AG04450 (cell line): Measurements from ENCODE around the gene ARHGAP15. TPM values are rescaled to one million over a fixed set of nuclear protein-coding genes. Genes with fewer than 3 reads are reported as not detected.

ENCODE experiments used
- CTCF ChIA-PET: fragments of 300-600, 350-600 bp; formaldehyde crosslinking; extraction: SDS; loops from one replicate; lab custom pipeline; 2022; ENCODE audit warnings: antibody characterized with exemption, inconsistent platforms; lab: Charles Lee
- POLR2A ChIA-PET: fragments of 350-600 bp; formaldehyde crosslinking; extraction: SDS; loops from one replicate; lab custom pipeline; 2021; ENCODE audit warnings: antibody characterized with exemption, inconsistent platforms; lab: Yijun Ruan, JAX
- DNase-seq: peaks from one replicate; pipeline ENCODE4 v3.0.0-alpha.2; 2011; ENCODE audit warnings: low read depth, low spot score
- H3K27ac ChIP-seq: one replicate; pipeline ENCODE4 v1.5.1; 2012; ENCODE audit warnings: low read depth, low read length, control low read depth
- H3K27me3 ChIP-seq: one replicate; pipeline ENCODE4 v1.6.0; 2012; ENCODE audit warnings: low read length; ENCODE audit not compliant: control insufficient read depth, insufficient read depth
- H3K4me3 ChIP-seq: 2 replicates; pipeline ENCODE4 v1.5.1; 2011; ENCODE audit warnings: mild to moderate bottlenecking, low read depth, low read length, control low read depth
- H3K9me3 ChIP-seq: 2 replicates; pipeline ENCODE4 v1.5.1; 2012; ENCODE audit warnings: low read length; ENCODE audit not compliant: control insufficient read depth, insufficient read depth
- polyA plus RNA-seq: library from polyadenylated mRNA; depleted of rRNA; stranded (reverse); fragments of >200 nt; gene quantifications from 2 replicates; pipeline ENCODE4 v1.2.3, GENCODE V29; 2011
- TF ChIP-seq, protein P1 (sequence below): IDR thresholded peaks from 2 replicates; pipeline ENCODE4 v1.5.1; 2011; ENCODE audit warnings: low read depth, low read length, control low read depth, inconsistent platforms

The ARHGAP15 gene
- polyA plus RNA-seq, 1 experiment = not detected

DNA sequence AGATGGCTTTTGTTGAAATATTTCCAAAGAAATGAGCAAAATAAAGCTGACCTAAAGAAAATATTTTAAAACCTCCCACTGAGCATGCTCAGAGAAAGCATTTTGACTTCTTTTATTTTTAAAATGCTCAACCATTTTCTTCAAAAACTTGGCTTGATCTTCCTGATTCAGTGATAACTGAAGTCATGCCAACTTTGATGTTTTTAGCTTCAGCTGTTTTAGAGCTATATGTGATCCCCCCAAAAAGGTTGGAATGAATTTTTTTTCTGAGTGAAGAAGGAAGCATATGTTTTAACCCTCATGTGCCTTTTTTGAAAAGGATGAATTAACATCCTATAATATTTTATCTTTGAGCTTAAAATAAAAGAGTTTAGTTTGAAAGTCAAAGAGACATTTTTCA is 612.0 kb downstream of the ARHGAP15 start:
- no peaks in the 10 kb centered on the region for H3K9me3 ChIP-seq
- H3K27me3 ChIP-seq = no peaks in the 10 kb centered on the region
- TF ChIP-seq, protein P1, sequence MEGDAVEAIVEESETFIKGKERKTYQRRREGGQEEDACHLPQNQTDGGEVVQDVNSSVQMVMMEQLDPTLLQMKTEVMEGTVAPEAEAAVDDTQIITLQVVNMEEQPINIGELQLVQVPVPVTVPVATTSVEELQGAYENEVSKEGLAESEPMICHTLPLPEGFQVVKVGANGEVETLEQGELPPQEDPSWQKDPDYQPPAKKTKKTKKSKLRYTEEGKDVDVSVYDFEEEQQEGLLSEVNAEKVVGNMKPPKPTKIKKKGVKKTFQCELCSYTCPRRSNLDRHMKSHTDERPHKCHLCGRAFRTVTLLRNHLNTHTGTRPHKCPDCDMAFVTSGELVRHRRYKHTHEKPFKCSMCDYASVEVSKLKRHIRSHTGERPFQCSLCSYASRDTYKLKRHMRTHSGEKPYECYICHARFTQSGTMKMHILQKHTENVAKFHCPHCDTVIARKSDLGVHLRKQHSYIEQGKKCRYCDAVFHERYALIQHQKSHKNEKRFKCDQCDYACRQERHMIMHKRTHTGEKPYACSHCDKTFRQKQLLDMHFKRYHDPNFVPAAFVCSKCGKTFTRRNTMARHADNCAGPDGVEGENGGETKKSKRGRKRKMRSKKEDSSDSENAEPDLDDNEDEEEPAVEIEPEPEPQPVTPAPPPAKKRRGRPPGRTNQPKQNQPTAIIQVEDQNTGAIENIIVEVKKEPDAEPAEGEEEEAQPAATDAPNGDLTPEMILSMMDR = no peak
- no peak for DNase-seq
- H3K27ac ChIP-seq = no peak overlapping the region
- CTCF ChIA-PET = interaction anchor here (0.6 to 1.5 kb wide), 4 partner anchors 12 to 194 kb away, joined by 3 to 4 read pairs (median 3); no protein-coding TSS in a partner anchor
- POLR2A ChIA-PET = no interaction called here
- H3K4me3 ChIP-seq = no peak overlapping the region

DNA sequence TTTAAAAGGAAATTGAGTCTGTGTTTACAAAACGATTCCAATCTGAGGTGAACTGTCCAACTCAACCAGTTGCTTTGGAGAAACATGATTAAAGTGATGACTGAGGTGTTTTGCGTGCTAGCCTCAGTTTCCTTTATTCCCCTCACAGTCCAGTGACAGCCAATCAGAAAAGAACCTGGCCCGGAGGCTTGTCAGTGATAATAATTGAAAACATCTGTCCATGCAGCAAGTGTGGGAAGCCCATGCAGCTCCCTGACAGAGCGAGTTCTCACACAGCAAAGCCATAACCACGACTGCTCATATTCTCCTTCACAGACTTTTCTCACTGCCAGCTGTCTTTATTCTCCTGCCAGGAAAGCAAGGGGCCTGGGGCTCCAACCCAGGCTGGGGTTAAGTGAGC is 613.4 kb downstream of the ARHGAP15 start:
- POLR2A ChIA-PET = no interaction called here
- H3K9me3 ChIP-seq = no peaks in the 10 kb centered on the region
- H3K27me3 ChIP-seq = no peaks in the 10 kb centered on the region
- no peak overlapping the region for H3K4me3 ChIP-seq
- no peak for DNase-seq
- peak overlapping the region; percentile 31 for H3K27ac ChIP-seq
- TF ChIP-seq, protein P1 = no peak
- CTCF ChIA-PET = no interaction called here

DNA sequence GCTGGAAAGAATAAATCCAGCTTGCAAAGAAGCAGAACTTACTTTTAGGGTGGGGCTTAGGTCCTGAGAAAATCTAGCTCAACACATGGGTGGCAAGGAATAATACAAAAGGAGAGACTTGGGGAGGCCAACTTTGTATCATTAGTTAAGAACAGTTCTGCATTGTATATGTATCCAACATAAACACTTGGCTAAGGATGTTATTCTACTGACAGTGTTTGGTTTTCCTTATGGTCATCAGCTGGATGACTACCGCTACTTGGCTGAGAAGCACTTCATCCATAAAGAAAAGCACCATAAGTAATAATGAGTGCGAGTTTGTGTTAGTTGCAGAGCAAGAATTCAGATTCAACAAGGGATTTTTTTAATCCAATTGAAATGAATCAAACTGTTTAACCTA is 614.9 kb downstream of the ARHGAP15 start:
- TF ChIP-seq, protein P1 = no peak
- Histone ChIP-seq H3K4me3 (no peak overlapping the region), H3K27me3 (no peaks in the 10 kb centered on the region), H3K9me3 (no peaks in the 10 kb centered on the region), H3K27ac (no peak overlapping the region)
- POLR2A ChIA-PET = no interaction called here
- CTCF ChIA-PET = no interaction called here
- DNase-seq = no peak

DNA sequence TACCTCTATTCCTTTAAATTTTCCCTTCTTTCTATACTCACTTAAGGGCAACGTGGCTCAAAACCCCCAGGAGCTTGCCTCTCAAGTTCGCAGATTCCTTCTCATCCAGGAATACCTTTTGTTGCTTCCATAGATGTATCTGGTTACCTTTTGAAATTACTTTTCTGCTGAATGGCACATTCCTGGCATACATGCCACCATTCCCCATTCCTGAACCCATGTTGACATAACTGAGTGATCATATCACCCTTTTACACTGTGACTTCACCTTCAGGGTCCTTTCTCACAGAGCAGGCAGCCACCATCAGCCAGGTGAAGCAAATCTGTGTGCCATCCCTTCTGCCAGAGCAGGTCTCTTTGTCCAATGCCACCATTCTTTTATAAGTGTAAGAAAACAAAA is 615.8 kb downstream of the ARHGAP15 start:
- ChIA-PET CTCF (no interaction called here), POLR2A (no interaction called here)
- no peaks in the 10 kb centered on the region for H3K27me3 ChIP-seq
- no peak for DNase-seq
- no peak overlapping the region for H3K27ac ChIP-seq
- TF ChIP-seq, protein P1 = no peak
- H3K4me3 ChIP-seq = no peak overlapping the region
- H3K9me3 ChIP-seq = no peaks in the 10 kb centered on the region

DNA sequence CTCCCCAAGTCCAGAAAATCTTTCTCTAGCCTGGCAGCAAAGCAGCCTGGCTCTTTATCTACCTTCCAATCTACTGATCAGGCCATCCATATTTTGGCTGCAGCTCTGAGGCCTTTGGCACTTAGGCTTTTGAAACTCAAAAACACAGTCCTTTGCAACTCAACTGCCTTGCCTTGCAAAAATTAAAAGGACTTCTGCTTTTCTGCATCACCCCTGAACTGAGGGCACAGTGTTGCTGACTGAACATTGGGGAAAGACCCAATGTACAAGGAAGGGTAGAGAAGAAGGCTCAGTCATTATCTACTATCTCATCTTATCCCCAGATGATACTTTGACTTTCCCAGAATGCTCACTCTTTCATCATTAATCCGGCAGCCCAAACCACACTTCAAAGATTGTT is 625.5 kb downstream of the ARHGAP15 start:
- POLR2A ChIA-PET = no interaction called here
- TF ChIP-seq, protein P1 = no peak
- no peak for DNase-seq
- H3K27me3 ChIP-seq = no peaks in the 10 kb centered on the region
- no peak overlapping the region for H3K4me3 ChIP-seq
- H3K27ac ChIP-seq = no peak overlapping the region
- no peaks in the 10 kb centered on the region for H3K9me3 ChIP-seq
- CTCF ChIA-PET = no interaction called here
